PC-3 (cell line): ENCODE data around the gene SCYGR8. TPM values are rescaled to one million over a fixed set of nuclear protein-coding genes. Genes with fewer than 3 reads are reported as not detected.

Experiments used
- ATAC-seq: fragments of 200-7000 bp; cut with Tn5 transposase; 2 replicates; pipeline ENCODE4 v1.9.1; 2020; ENCODE audit warnings: mild to moderate bottlenecking, moderate library complexity
- BruUV-seq: library from RNA; stranded (reverse); fragments of 400-500 nt; replicated peaks from 2 replicates; lab custom pipeline; 2021; lab: Mats Ljungman, UMichigan
- CTCF ChIA-PET: fragments of 300-600 bp; sonication (Branson Sonifier 250); formaldehyde crosslinking; loops from one replicate; lab custom pipeline; 2022; ENCODE audit warnings: antibody characterized with exemption; lab: Charles Lee
- POLR2A ChIA-PET: fragments of 300-600 bp; sonication (Branson Sonifier 250); formaldehyde crosslinking; loops from one replicate; lab custom pipeline; 2022; ENCODE audit warnings: antibody characterized with exemption; ENCODE audit not compliant: unreplicated experiment; lab: Charles Lee
- DNase-seq: peaks from one replicate; pipeline ENCODE4 v3.0.0-alpha.2; 2015
- H2AFZ ChIP-seq: fragments of 300-600 bp; sonication (generic); 2 replicates; pipeline ENCODE4 v1.6.0; 2016; ENCODE audit warnings: antibody characterized with exemption, low read length
- H3F3A ChIP-seq: fragments of 300-600 bp; sonication (generic); one replicate; pipeline ENCODE4 v1.6.0; 2017; ENCODE audit warnings: antibody characterized with exemption, low read length, control low read depth, mild to moderate bottlenecking; ENCODE audit not compliant: unreplicated experiment
- H3K27ac ChIP-seq: fragments of 300-600 bp; sonication (generic); 2 replicates; pipeline ENCODE4 v1.5.1; 2016; ENCODE audit warnings: mild to moderate bottlenecking, low read length
- H3K27me3 ChIP-seq: fragments of 300-600 bp; sonication (generic); 2 replicates; pipeline ENCODE4 v1.6.1; 2016; ENCODE audit warnings: low read length, mixed read lengths
- H3K36me3 ChIP-seq: fragments of 300-600 bp; sonication (generic); 2 replicates; pipeline ENCODE4 v1.6.1; 2016; ENCODE audit warnings: low read depth, mixed run types, low read length, mixed read lengths
- H3K4me1 ChIP-seq: fragments of 300-600 bp; sonication (generic); 2 replicates; pipeline ENCODE4 v1.5.1; 2016; ENCODE audit warnings: low read length; ENCODE audit not compliant: insufficient read depth
- H3K4me2 ChIP-seq: fragments of 300-600 bp; sonication (generic); 2 replicates; pipeline ENCODE4 v1.6.0; 2016; ENCODE audit warnings: low read length
- H3K4me3 ChIP-seq: fragments of 300-600 bp; sonication (generic); 2 replicates; pipeline ENCODE4 v1.5.1; 2016; ENCODE audit warnings: mild to moderate bottlenecking, low read length, mixed read lengths
- H3K79me2 ChIP-seq: fragments of 300-600 bp; sonication (generic); 2 replicates; pipeline ENCODE4 v1.6.1; 2017; ENCODE audit warnings: low read length, mixed read lengths
- H3K9ac ChIP-seq: fragments of 300-600 bp; sonication (generic); 2 replicates; pipeline ENCODE4 v1.6.0; 2016; ENCODE audit warnings: mild to moderate bottlenecking, low read length
- H3K9me2 ChIP-seq: fragments of 300-600 bp; sonication (generic); replicated peaks from 2 replicates; pipeline ENCODE4 v1.6.1; 2016; ENCODE audit warnings: mixed run types, low read length, mixed read lengths
- H3K9me3 ChIP-seq: fragments of 300-600 bp; sonication (generic); 2 replicates; pipeline ENCODE4 v1.6.1; 2016; ENCODE audit warnings: low read length, mixed read lengths
- H4K20me1 ChIP-seq: fragments of 300-600 bp; sonication (generic); 2 replicates; pipeline ENCODE4 v1.6.1; 2016; ENCODE audit warnings: low read length, mixed read lengths
- EZH2 ChIP-seq: fragments of 300-600 bp; sonication (generic); IDR thresholded peaks from one replicate; pipeline ENCODE4 v1.6.1; 2017; ENCODE audit warnings: antibody characterized with exemption, mild to moderate bottlenecking, low read length; ENCODE audit not compliant: unreplicated experiment
- EZH2phosphoT487 ChIP-seq: fragments of 300-600 bp; sonication (generic); IDR thresholded peaks from 2 replicates; pipeline ENCODE4 v1.6.1; 2018; ENCODE audit warnings: mild to moderate bottlenecking, antibody characterized with exemption, low read length, borderline replicate concordance
- intact Hi-C: fragments of 100-400 bp; cut with micrococcal nuclease; formaldehyde crosslinking; loops from 2 replicates; pipeline ENCODE4 v1.9.0; 2023
- total RNA-seq: library from RNA; depleted of rRNA; stranded (reverse); fragments of >200 nt; gene quantifications from 2 replicates; pipeline ENCODE4 v1.2.3, GENCODE V29; 2014; rRNA removed
- TF ChIP-seq, protein P1 (sequence below): fragments of 300-600 bp; sonication (generic); conservative IDR thresholded peaks from 2 replicates; pipeline ENCODE4 v1.5.1; 2017; ENCODE audit warnings: antibody characterized with exemption, low read depth, mild to moderate bottlenecking, low read length

Gene SCYGR8
- total RNA-seq, 1 experiment from 2014 or later = not detected

- H3K9me2 ChIP-seq = no peaks in the 10 kb centered on the region
- H2AFZ ChIP-seq = no peak overlapping the region
- intact Hi-C loops = no loop called here
- ChIA-PET CTCF (no interaction called here), POLR2A (no interaction called here)
- TF ChIP-seq, protein P1, sequence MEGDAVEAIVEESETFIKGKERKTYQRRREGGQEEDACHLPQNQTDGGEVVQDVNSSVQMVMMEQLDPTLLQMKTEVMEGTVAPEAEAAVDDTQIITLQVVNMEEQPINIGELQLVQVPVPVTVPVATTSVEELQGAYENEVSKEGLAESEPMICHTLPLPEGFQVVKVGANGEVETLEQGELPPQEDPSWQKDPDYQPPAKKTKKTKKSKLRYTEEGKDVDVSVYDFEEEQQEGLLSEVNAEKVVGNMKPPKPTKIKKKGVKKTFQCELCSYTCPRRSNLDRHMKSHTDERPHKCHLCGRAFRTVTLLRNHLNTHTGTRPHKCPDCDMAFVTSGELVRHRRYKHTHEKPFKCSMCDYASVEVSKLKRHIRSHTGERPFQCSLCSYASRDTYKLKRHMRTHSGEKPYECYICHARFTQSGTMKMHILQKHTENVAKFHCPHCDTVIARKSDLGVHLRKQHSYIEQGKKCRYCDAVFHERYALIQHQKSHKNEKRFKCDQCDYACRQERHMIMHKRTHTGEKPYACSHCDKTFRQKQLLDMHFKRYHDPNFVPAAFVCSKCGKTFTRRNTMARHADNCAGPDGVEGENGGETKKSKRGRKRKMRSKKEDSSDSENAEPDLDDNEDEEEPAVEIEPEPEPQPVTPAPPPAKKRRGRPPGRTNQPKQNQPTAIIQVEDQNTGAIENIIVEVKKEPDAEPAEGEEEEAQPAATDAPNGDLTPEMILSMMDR = no peak
- TF ChIP-seq EZH2phosphoT487 (no peak), EZH2 (no peak)
- no peaks in the 10 kb centered on the region for H3K9me3 ChIP-seq
- H3K79me2 ChIP-seq = no peaks in the 10 kb centered on the region
- no peak overlapping the region for H3K4me3 ChIP-seq
- peaks cover 15% of the 10 kb centered on the region for H3K4me1 ChIP-seq
- H3F3A ChIP-seq = no peaks in the 10 kb centered on the region
- no TSS peak for BruUV-seq
- H3K9ac ChIP-seq = no peak overlapping the region
- no peaks in the 10 kb centered on the region for H4K20me1 ChIP-seq
- H3K4me2 ChIP-seq = no peak overlapping the region
- ATAC-seq (no peak), DNase-seq (no peak)
- no peaks in the 10 kb centered on the region for H3K36me3 ChIP-seq
- no peak overlapping the region for H3K27ac ChIP-seq
- no peaks in the 10 kb centered on the region for H3K27me3 ChIP-seq
Measured at GRCh38 chr2:227793148-227793712, 47.5 kb downstream of the SCYGR8 start.

Other genes with a start within 250 kb of the SCYGR8 start
- gene SCYGR2, start 147.0 kb upstream of the SCYGR8 start, total RNA-seq = not detected in 2 replicates
- not detected in 2 replicates for gene SCYGR3, start 131.1 kb upstream of the SCYGR8 start, total RNA-seq
- gene SCYGR4, start 128.4 kb upstream of the SCYGR8 start, total RNA-seq = not detected in 2 replicates
- gene SCYGR5, start 79.1 kb upstream of the SCYGR8 start, total RNA-seq = not detected in 2 replicates
- gene SLC19A3, start 27.9 kb upstream of the SCYGR8 start, total RNA-seq = 0.26 TPM in 1 of 2 replicates, not detected in the other
- not detected in 2 replicates for gene SCYGR6, start 21.1 kb upstream of the SCYGR8 start, total RNA-seq
- gene SCYGR7, start 17.6 kb upstream of the SCYGR8 start, total RNA-seq = not detected in 2 replicates
- gene CCL20, start 67.9 kb downstream of the SCYGR8 start, total RNA-seq = 1.7 and 1.8 TPM in 2 replicates
- gene DAW1, start 125.7 kb downstream of the SCYGR8 start, total RNA-seq = 1.0 and 1.5 TPM in 2 replicates